ENCODE results near the gene ACOX3. TPM values are rescaled to one million over a fixed set of nuclear protein-coding genes. Genes with fewer than 3 reads are reported as not detected.

The ACOX3 gene
- total RNA-seq, 2 experiments from 2014 or later: 13.8 to 15.4 TPM

DNA sequence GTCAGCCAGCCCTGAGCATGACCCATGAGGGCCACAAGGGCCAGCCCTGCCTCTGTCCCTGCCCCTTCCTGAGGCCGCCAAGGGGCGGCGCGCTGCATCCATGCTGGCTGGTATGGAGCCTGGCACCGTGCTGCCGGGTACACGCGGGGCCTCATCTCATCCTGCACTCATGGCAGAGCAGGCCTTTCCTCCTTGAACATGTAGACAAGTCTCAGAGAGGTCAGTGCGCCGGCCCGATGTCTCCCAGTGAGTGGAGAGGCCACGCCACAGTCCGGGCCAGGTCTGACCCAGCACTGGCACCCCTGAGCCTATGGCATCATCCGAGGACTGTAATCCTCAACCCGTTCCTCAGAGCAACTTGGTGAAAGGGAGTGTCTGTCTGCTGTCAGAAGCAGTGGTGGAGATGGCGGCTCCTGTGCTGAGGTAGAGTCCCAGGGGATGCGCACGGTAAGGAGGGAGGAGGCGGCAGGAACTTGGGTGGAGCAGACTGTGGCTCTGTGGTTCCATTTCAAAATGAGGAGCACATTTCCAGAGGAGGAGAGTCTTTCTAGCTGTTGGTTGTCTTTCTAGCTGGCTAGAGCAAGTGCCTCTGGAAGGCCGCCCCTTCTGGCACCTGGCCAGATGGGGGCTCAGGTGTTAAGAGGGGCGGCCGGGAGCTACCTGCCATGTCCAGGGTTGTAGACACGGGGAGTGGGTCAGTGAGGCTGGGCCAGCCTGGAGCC is 32.8 kb upstream of the ACOX3 start:
- no peaks in the 10 kb centered on the region for H3K4me1 Mint-ChIP-seq
- no peak overlapping the region for H3K4me3 Mint-ChIP-seq
- POLR2A ChIA-PET: no interaction called here
- no peak for DNase-seq
- CTCF ChIA-PET: interaction anchor here (0.8 kb wide), 1 partner anchor 18 kb away, joined by 3 read pairs; no protein-coding TSS in a partner anchor
- H3K27me3 Mint-ChIP-seq: no peaks in the 10 kb centered on the region
- no peak overlapping the region for H3K27ac Mint-ChIP-seq
- H3K36me3 Mint-ChIP-seq (ENCODE audit: low read depth): peaks cover 3% of the 10 kb centered on the region
- H3K9me3 Mint-ChIP-seq: no peaks in the 10 kb centered on the region

DNA sequence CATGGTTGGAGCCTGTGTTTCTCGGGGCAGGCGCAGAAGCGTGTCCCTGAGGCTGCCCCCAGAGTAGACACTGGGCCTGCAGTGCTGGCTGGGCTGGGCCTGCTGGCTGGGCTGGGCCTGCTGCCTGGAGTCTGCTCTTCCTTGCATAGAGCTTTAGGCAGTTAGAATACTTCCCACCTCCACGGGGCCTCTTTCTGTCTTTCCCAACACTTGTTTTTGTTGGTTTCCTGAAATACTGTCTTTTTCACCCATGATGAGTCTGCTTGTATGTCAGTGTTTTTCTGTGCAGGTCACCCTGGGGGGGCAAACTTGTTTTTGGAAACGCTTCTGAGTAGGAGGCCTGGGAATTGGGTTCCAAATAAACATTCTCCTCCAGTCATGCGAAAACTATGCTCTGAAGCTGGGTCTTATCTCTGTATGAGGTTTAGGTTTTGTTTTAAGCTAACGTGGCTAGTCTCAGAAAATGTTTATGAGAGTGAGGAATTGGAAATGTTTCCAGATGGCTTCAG is 32.2 kb upstream of the ACOX3 start:
- Mint-ChIP-seq H3K9me3 (no peaks in the 10 kb centered on the region), H3K27me3 (no peaks in the 10 kb centered on the region), H3K4me1 (no peaks in the 10 kb centered on the region), H3K36me3 (ENCODE audit: low read depth) (peaks cover 3% of the 10 kb centered on the region), H3K27ac (no peak overlapping the region), H3K4me3 (no peak overlapping the region)
- DNase-seq: no peak
- CTCF ChIA-PET: interaction anchor here (0.6 to 0.9 kb wide), 3 partner anchors 18 to 221 kb away, joined by 3 read pairs; no protein-coding TSS in a partner anchor
- POLR2A ChIA-PET: no interaction called here

DNA sequence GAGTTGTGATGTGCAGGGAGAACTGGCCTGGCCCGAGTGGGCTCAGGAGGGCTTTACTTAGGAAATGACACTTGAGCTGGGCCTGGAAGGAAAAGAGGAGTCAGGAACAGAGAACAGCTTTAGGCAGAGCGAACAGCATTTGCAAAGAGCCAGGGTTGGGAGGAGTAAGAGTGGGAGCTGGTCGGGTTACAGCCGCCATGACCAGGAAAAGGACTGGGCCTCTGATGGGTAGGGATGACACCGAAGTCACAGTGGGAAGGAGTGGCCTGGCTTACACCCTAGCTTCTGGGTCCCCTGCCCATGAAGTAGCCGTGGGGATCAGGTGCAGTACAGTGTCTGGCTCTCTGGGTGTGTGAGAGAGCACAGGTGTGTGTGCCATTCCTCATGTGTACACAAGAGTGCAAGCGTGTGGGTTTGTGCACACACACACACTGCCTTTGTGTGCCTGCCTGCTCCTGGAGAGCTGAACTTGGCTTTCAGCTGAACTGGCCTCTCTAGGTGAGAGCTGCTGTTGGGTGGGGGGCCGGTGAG is 31.7 kb upstream of the ACOX3 start:
- H3K4me1 Mint-ChIP-seq: no peaks in the 10 kb centered on the region
- no peaks in the 10 kb centered on the region for H3K27me3 Mint-ChIP-seq
- peaks cover 3% of the 10 kb centered on the region for H3K36me3 Mint-ChIP-seq (ENCODE audit: low read depth)
- no peaks in the 10 kb centered on the region for H3K9me3 Mint-ChIP-seq
- ChIA-PET CTCF (interaction anchor here (0.6 to 0.9 kb wide), 3 partner anchors 19 to 220 kb away, joined by 3 read pairs; no protein-coding TSS in a partner anchor), POLR2A (no interaction called here)
- no peak overlapping the region for H3K4me3 Mint-ChIP-seq
- peak overlapping the region; percentile 42 for H3K27ac Mint-ChIP-seq
- no peak for DNase-seq

DNA sequence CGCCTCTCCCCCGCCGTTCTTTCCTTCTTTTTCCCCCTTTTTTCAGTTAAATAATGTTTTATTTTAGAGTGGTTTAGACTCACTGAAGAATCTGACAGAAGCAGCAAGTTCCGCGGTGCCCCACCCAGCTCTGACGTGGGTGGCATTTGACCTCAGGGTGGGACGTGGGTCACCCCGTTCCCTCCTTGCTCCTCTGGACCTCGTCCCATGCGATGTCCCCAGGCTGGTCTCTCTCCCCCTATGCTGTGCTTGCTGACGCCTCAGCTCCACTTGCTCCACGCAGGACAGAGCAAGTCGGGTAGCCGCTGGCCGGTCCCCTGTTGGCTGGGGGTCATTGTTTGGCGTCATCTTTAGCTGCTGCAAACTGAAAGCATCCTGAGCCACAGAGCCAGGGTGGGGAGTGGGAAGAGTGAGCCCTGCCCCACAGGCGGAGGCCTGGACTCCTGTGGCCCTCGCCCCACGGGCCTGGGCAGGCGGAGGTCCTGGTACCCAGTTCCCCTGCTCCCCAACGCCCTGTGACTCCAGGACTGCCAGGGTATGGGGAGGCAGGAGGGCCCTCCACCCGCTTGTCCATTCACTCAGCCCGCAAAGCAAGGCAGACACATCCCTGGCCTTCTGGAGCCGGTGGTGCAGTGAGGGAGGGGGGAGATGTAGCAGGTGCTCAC is 30.8 kb upstream of the ACOX3 start:
- Mint-ChIP-seq H3K36me3 (ENCODE audit: low read depth) (peaks cover 3% of the 10 kb centered on the region), H3K4me3 (no peak overlapping the region), H3K9me3 (no peaks in the 10 kb centered on the region), H3K4me1 (no peaks in the 10 kb centered on the region), H3K27ac (no peak overlapping the region), H3K27me3 (no peaks in the 10 kb centered on the region)
- POLR2A ChIA-PET: no interaction called here
- CTCF ChIA-PET: no interaction called here
- no peak for DNase-seq

DNA sequence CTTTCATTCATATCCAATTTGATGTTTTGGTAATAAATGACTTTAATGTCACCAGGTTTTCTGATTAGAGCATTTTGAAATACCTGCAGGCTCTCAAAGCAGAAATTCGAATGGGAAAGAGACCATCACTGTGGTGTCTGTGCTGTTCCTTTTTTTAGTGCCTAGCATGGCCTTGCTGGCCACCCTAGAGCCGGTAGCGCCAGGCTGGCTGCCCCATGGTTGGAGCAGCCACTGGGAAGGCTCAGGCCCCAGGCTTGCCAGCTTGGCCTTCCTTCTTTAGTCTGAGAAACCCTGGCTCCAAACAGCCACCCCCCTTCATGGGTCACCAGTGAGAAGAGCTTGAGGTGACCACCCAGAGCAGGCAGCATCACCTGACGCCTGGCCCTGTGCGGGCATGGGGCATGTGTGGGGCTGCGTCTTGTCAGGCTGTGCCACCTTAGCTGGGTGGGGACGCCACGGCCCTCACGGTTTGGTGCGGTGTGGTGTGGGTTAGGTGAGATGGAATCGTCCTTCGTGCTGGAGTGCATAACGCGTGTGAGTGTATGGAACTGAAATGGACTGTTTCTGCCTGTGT is 30.0 kb upstream of the ACOX3 start:
- H3K4me3 Mint-ChIP-seq: no peak overlapping the region
- H3K27me3 Mint-ChIP-seq: no peaks in the 10 kb centered on the region
- no peaks in the 10 kb centered on the region for H3K9me3 Mint-ChIP-seq
- ChIA-PET CTCF (no interaction called here), POLR2A (no interaction called here)
- no peak for DNase-seq
- peaks cover 3% of the 10 kb centered on the region for H3K36me3 Mint-ChIP-seq (ENCODE audit: low read depth)
- no peak overlapping the region for H3K27ac Mint-ChIP-seq
- no peaks in the 10 kb centered on the region for H3K4me1 Mint-ChIP-seq

DNA sequence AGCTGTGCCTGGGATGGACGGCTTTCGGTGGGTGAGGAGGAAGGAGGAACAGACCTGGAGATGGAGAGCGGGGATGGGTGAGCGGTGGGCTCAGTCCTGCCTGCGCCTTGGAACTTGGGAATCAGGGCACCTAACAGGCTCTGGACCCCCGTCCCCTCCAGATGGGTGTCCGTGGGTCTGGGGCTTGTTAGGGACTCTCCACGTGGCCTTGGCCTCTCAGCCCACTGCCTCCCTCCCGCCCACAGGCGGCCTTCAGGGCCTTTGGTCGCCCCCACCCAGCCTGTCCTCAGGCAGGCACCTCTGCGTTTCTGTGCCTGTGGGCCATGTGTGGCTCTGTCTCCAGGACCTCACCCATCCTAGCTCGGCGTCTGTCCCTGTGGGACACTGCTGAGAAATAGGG is 29.0 kb upstream of the ACOX3 start:
- H3K36me3 Mint-ChIP-seq (ENCODE audit: low read depth): peaks cover 3% of the 10 kb centered on the region
- ChIA-PET CTCF (interaction anchor here (0.8 kb wide), 1 partner anchor 42 kb away, joined by 3 read pairs; no protein-coding TSS in a partner anchor), POLR2A (no interaction called here)
- no peaks in the 10 kb centered on the region for H3K9me3 Mint-ChIP-seq
- no peak overlapping the region for H3K4me3 Mint-ChIP-seq
- no peaks in the 10 kb centered on the region for H3K27me3 Mint-ChIP-seq
- no peaks in the 10 kb centered on the region for H3K4me1 Mint-ChIP-seq
- no peak for DNase-seq
- H3K27ac Mint-ChIP-seq: no peak overlapping the region

DNA sequence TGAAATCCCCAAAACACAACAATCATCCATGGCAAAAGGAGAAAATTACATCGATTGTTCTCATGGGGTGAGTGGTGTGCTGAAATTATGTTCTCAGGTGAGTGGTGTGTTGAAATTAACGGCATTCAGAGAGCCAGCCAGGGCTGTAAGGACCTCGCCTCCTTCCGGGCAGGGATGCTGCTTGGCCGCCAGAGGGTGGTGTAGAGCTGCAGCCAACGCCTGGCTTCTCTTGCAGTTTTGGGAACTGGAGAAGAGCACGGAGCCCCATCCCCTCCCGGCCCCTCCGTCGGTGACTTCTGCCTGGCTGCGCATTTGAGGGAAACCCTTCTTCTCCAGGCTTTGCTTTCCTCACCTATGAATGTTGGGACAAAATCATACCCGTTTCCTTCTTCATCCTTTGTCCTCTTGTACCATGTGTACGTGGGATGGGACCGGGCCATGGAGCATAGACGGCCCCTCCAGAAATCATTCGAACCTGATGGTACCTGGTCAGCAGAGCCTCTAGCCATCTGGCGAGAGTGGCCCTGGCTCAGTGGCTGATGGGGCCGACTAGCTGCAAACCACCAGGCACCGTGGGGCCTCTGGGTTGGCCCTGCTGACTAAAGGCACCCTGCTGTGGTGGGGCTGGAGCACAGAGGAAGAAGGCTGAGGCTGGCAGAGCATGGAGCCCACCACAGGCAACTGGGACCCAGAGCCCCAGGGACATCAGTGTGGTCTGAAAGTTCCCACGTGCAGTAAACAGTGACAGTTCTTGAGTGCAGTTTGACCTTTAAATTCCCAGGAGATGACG is 28.4 kb upstream of the ACOX3 start:
- ChIA-PET POLR2A (no interaction called here), CTCF (interaction anchor here (0.8 to 1.5 kb wide), 3 partner anchors 10 to 41 kb away, joined by 3 to 4 read pairs (median 3); no protein-coding TSS in a partner anchor)
- H3K27me3 Mint-ChIP-seq: no peaks in the 10 kb centered on the region
- no peaks in the 10 kb centered on the region for H3K9me3 Mint-ChIP-seq
- peaks cover 3% of the 10 kb centered on the region for H3K36me3 Mint-ChIP-seq (ENCODE audit: low read depth)
- H3K27ac Mint-ChIP-seq: no peak overlapping the region
- H3K4me1 Mint-ChIP-seq: no peaks in the 10 kb centered on the region
- DNase-seq: peak; percentile 64
- H3K4me3 Mint-ChIP-seq: no peak overlapping the region

DNA sequence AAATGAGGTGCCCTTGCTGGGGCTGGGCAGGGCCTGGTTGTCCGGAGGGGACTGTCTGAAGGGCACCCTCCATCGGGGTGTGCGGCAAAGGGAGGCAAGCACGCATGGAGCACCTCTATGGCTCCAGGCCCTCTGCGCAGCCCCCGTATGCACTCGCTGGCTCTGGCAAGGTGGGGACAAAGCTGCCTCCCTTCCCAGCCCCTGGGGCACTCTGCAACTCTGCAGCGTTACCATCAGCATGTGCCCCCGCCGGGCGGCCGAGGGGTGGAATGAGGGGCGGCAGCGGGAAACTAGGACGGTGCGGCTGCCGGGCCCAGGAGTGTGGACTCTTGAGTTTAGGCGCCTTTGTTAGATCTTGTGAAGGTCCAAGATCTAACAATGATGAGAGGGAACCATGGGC is 26.5 kb upstream of the ACOX3 start:
- Mint-ChIP-seq H3K27ac (no peak overlapping the region), H3K9me3 (no peaks in the 10 kb centered on the region), H3K4me1 (no peaks in the 10 kb centered on the region), H3K27me3 (no peaks in the 10 kb centered on the region), H3K36me3 (ENCODE audit: low read depth) (peaks cover 3% of the 10 kb centered on the region), H3K4me3 (no peak overlapping the region)
- CTCF ChIA-PET: no interaction called here
- POLR2A ChIA-PET: no interaction called here
- no peak for DNase-seq

DNA sequence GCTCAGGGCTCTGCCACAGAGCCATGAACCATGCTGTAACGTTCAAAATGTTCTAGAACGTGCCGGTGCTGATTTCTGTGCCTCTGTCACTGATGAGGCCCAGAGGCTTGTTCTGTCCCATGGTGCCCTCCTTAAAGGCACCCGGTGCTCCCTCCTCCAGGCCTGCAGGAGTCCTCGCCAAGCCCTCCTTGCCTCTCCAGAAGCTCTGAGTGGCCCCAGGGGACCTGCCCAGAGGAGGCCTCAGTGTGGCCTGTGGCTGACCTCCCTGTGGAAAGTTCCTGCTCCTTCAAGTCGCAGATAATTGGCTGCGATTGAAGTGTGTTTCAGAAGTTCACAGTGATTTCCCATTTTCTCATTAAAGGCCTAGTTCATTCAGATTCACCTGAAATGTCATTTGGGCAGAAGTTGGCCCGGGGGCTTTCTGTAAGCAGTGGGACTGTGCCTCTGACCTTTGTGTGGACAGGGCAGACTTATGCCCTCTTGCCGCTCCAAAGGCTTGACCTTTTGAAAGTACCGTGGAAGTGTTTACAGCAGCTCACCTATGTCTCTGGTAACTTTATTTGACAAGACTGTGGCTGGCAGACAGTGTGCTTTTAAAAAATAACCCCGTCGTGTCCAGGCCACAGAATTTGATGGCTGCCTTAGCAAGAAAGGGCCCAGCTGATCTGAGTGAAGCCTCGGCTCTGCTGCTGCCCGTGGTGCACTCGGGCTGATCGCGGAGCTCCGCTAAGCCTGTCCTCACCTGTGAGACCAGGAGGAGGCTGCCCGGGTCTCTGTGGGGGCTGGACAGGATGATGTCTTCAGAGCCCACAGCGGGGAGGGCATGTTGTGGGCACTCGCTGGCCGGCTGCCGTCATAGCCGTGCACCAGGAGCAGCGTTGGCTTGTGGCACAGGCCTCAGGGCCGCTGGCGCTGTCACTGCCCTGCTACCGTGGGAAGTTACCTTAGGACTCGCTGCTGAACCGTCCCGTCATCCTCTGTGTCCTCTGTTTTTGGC is 25.4 kb upstream of the ACOX3 start:
- ChIA-PET CTCF (no interaction called here), POLR2A (no interaction called here)
- no peak overlapping the region for H3K27ac Mint-ChIP-seq
- peaks cover 3% of the 10 kb centered on the region for H3K36me3 Mint-ChIP-seq (ENCODE audit: low read depth)
- H3K4me3 Mint-ChIP-seq: no peak overlapping the region
- no peaks in the 10 kb centered on the region for H3K4me1 Mint-ChIP-seq
- no peaks in the 10 kb centered on the region for H3K27me3 Mint-ChIP-seq
- DNase-seq: no peak
- H3K9me3 Mint-ChIP-seq: no peaks in the 10 kb centered on the region

DNA sequence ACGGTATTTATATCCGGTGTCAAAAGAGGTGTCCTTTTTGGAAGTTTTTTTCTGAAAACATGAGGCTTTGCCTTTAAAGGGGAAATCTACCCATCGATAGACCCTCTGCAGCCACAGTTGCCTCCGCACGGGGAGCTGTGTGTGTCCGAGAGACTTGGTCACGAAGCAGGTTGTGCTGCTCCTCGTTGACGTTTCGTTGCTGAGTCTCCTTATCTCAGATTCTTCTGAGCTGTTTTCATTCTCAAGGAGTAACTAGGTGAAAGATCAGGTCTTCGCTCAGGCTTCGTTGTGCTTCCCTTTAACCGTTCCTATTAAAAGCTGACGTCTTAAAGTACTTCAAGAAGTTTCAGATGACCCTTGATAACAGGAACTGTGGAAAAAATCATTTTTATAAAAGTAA is 23.9 kb upstream of the ACOX3 start:
- no peak for DNase-seq
- H3K9me3 Mint-ChIP-seq: no peaks in the 10 kb centered on the region
- POLR2A ChIA-PET: no interaction called here
- no peak overlapping the region for H3K27ac Mint-ChIP-seq
- no peak overlapping the region for H3K4me3 Mint-ChIP-seq
- CTCF ChIA-PET: no interaction called here
- H3K4me1 Mint-ChIP-seq: no peaks in the 10 kb centered on the region
- no peaks in the 10 kb centered on the region for H3K27me3 Mint-ChIP-seq
- peaks cover 6% of the 10 kb centered on the region for H3K36me3 Mint-ChIP-seq (ENCODE audit: low read depth)

DNA sequence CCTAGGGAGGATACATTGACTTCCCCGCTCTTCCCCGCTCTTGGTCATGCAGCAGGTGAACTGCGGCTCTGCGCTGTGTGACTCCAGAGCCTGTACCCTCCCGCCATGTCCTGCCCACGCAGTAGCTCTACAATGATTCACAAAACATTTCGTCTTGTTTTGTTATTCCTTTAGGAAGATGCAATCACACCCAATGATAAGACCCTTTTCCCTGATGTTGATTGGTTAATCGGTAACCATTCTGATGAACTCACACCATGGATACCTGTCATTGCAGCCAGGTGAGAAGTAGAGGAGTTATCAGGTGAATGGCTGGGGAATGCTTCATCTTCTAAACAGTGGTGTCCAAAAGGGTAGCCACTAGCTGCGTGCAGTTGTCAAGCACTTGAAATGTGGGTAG is 23.3 kb upstream of the ACOX3 start:
- ChIA-PET POLR2A (no interaction called here), CTCF (no interaction called here)
- Mint-ChIP-seq H3K9me3 (no peaks in the 10 kb centered on the region), H3K36me3 (ENCODE audit: low read depth) (peaks cover 3% of the 10 kb centered on the region), H3K27me3 (no peaks in the 10 kb centered on the region), H3K4me1 (no peaks in the 10 kb centered on the region), H3K27ac (no peak overlapping the region), H3K4me3 (no peak overlapping the region)
- no peak for DNase-seq

DNA sequence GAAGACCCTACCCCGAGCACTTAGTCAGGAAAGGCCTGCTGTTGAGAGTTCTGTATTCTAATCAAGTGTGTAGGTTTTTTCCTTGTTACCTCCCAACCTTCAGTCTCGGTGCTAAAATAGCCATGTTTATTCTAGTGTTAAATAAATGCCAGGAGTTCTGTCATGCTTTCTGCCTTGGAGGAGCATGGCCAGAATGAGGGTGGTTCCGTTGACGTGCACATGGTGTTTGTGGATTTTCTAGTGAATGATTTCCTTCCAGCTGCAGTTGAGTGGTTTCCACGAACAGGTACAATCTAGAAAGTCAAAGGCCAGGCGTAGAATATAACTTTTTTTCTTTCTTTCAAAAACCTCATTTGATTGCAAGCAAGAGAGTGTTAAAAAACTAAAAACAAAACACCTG is 21.1 kb upstream of the ACOX3 start:
- H3K27me3 Mint-ChIP-seq: no peaks in the 10 kb centered on the region
- H3K4me1 Mint-ChIP-seq: no peaks in the 10 kb centered on the region
- H3K9me3 Mint-ChIP-seq: no peaks in the 10 kb centered on the region
- ChIA-PET POLR2A (no interaction called here), CTCF (interaction anchor here (0.6 kb wide), 1 partner anchor 509 kb away, joined by 4 read pairs; no protein-coding TSS in a partner anchor)
- peaks cover 6% of the 10 kb centered on the region for H3K36me3 Mint-ChIP-seq (ENCODE audit: low read depth)
- no peak overlapping the region for H3K27ac Mint-ChIP-seq
- no peak for DNase-seq
- no peak overlapping the region for H3K4me3 Mint-ChIP-seq
